Upper lobe of right lung (tissue), 1 donor: ENCODE data around the gene NOS1. TPM values are rescaled to one million over a fixed set of nuclear protein-coding genes. Genes with fewer than 3 reads are reported as not detected.
A peak's percentile ranks its signal among the peaks of the same experiment; 100 is the strongest.

ENCODE experiments used
- ATAC-seq: fragments of 200-7000 bp; cut with Tn5 transposase; one replicate; pipeline ENCODE4 v1.9.1; 2020; ENCODE audit warnings: mild to moderate bottlenecking, moderate library complexity
- DNase-seq: peaks from one replicate; pipeline ENCODE4 v3.0.0-alpha.2; 2020
- H3K27ac ChIP-seq: fragments of 200-600 bp; one replicate; pipeline ENCODE4 v1.8.0; 2022
- H3K27me3 ChIP-seq: fragments of 200-600 bp; one replicate; pipeline ENCODE4 v1.8.0; 2022; ENCODE audit warnings: mild to moderate bottlenecking
- H3K36me3 ChIP-seq: fragments of 200-600 bp; one replicate; pipeline ENCODE4 v1.8.0; 2022
- H3K4me1 ChIP-seq: fragments of 200-600 bp; one replicate; pipeline ENCODE4 v1.8.0; 2022
- H3K4me3 ChIP-seq: fragments of 200-600 bp; one replicate; pipeline ENCODE4 v1.8.0; 2022; ENCODE audit warnings: mild to moderate bottlenecking
- H3K9me3 ChIP-seq: fragments of 200-600 bp; one replicate; pipeline ENCODE4 v1.8.0; 2022
- intact Hi-C: fragments of 100-400 bp; cut with DNase I; formaldehyde crosslinking; loops from one replicate; pipeline ENCODE4 v1.11.0; 2022
- total RNA-seq: library from RNA; stranded (reverse); fragmentation: NEBNext Ultra II Directional; extraction: Animal tissue kit (Norgen Biotek cat#: 25700); gene quantifications from one replicate; pipeline ENCODE4 v1.2.1, GENCODE V29; 2021
- TF ChIP-seq, protein P1 (sequence below): fragments of 200-600 bp; IDR thresholded peaks from one replicate; pipeline ENCODE4 v1.8.0; 2022; ENCODE audit warnings: antibody characterized with exemption
- donor health status: DM: no; HTN: yes; CAD: no; lungs with severe emphysema.

The NOS1 gene
- total RNA-seq, 1 donor from 2014 or later: 4.9 TPM

- Histone ChIP-seq H3K9me3 (no peaks in the 10 kb centered on the region), H3K36me3 (peaks cover 11% of the 10 kb centered on the region), H3K4me3 (peak within 1 kb of the TSS; percentile 83), H3K27me3 (no peaks in the 10 kb centered on the region), H3K4me1 (peaks cover 11% of the 10 kb centered on the region), H3K27ac (peak within 1 kb of the TSS; percentile 80)
- DNase-seq (peak; percentile 96), ATAC-seq (peak; percentile 99)
- intact Hi-C loops: no loop called here
- TF ChIP-seq, protein P1, sequence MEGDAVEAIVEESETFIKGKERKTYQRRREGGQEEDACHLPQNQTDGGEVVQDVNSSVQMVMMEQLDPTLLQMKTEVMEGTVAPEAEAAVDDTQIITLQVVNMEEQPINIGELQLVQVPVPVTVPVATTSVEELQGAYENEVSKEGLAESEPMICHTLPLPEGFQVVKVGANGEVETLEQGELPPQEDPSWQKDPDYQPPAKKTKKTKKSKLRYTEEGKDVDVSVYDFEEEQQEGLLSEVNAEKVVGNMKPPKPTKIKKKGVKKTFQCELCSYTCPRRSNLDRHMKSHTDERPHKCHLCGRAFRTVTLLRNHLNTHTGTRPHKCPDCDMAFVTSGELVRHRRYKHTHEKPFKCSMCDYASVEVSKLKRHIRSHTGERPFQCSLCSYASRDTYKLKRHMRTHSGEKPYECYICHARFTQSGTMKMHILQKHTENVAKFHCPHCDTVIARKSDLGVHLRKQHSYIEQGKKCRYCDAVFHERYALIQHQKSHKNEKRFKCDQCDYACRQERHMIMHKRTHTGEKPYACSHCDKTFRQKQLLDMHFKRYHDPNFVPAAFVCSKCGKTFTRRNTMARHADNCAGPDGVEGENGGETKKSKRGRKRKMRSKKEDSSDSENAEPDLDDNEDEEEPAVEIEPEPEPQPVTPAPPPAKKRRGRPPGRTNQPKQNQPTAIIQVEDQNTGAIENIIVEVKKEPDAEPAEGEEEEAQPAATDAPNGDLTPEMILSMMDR: no peak
Measured at GRCh38 chr12:117190210-117190781, 171.1 kb downstream of the NOS1 start, which contains the start of gene FBXO21. Gene FBXO21, minus strand, starts transcription at chr12:117190470. Its CDS starts 14 bp downstream, at chr12:117190456.

GRCh38 chr12:117189725-117190209 is 171.7 kb downstream of the NOS1 start:
- DNase-seq (peak; percentile 69), ATAC-seq (peak; percentile 10)
- peaks cover 16% of the 10 kb centered on the region for H3K36me3 ChIP-seq
- TF ChIP-seq, protein P1: no peak
- H3K4me3 ChIP-seq: peak overlapping the region; percentile 83
- H3K4me1 ChIP-seq: peaks cover 11% of the 10 kb centered on the region
- intact Hi-C loops: no loop called here
- H3K27me3 ChIP-seq: no peaks in the 10 kb centered on the region
- H3K27ac ChIP-seq: peak overlapping the region; percentile 80
- no peaks in the 10 kb centered on the region for H3K9me3 ChIP-seq

DNA sequence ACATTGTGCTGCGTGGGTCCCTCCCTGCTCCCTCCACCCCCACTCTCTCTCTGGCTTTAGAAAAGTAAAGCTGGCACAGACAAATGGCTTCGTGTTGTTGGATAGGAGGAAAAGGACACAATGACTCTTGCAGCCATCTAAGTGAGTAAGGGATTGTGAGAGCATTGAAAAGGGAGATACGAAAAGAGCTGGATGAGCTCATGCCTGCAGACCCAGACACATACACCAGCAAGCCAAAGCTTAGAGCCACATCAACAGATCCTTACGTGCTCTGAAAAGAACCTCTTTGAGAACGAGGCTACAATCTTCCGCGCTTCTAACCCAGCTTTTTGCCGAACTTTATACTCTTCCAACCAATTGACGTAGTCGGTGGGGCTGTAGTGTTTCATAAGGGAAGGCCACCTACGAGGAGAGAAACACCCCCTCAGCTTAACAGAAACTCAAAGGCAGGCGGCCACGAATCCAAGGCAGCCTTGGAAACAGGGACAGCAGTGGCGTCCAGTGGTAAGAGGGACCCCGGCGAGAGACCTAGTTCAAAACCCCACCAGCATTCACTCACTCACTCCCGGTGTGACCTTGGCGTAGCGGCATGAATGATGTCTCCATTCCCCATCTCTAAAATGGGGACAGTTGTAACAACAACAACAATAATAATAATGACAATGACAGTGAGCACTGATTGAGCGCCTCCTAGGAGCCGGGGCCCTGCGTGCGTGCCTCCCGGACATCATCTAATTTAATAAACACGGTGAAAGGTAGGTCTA is 172.3 kb downstream of the NOS1 start:
- Histone ChIP-seq H3K36me3 (peaks cover 23% of the 10 kb centered on the region), H3K9me3 (no peaks in the 10 kb centered on the region), H3K4me1 (peaks cover 11% of the 10 kb centered on the region), H3K27me3 (no peaks in the 10 kb centered on the region), H3K27ac (peak overlapping the region; percentile 58), H3K4me3 (peak overlapping the region; percentile 83)
- TF ChIP-seq, protein P1: no peak
- intact Hi-C loops: no loop called here
- ATAC-seq: no peak
- no peak for DNase-seq

GRCh38 chr12:117188121-117188665 is 173.2 kb downstream of the NOS1 start:
- Histone ChIP-seq H3K27ac (no peak overlapping the region), H3K9me3 (no peaks in the 10 kb centered on the region), H3K4me1 (peaks cover 11% of the 10 kb centered on the region), H3K36me3 (peaks cover 32% of the 10 kb centered on the region), H3K27me3 (no peaks in the 10 kb centered on the region), H3K4me3 (peak overlapping the region; percentile 83)
- TF ChIP-seq, protein P1: no peak
- intact Hi-C loops: no loop called here
- ATAC-seq: no peak
- DNase-seq: no peak

- Histone ChIP-seq H3K4me1 (peaks cover 11% of the 10 kb centered on the region), H3K9me3 (no peaks in the 10 kb centered on the region), H3K36me3 (peaks cover 39% of the 10 kb centered on the region), H3K4me3 (no peak overlapping the region), H3K27me3 (no peaks in the 10 kb centered on the region), H3K27ac (no peak overlapping the region)
- DNase-seq (no peak), ATAC-seq (peak; percentile 8)
- TF ChIP-seq, protein P1: no peak
- intact Hi-C loops: no loop called here
Measured at GRCh38 chr12:117187421-117187820, 174.0 kb downstream of the NOS1 start.
